LNCAP (cell line): Measurements from ENCODE around the gene PLIN3.

Experiments
- CTCF ChIP-seq: fragments of 450-650 bp; IDR thresholded peaks from 2 replicates; pipeline ENCODE4 v1.5.1; 2017; ENCODE audit warnings: mild to moderate bottlenecking

Gene PLIN3

GRCh38 chr19:4910594-4911281, 43.3 kb upstream of the PLIN3 start:
- TF ChIP-seq CTCF, result no peak

GRCh38 chr19:4909897-4910593, 42.6 kb upstream of the PLIN3 start:
- TF ChIP-seq CTCF, result no peak

- TF ChIP-seq CTCF, result no peak
Measured at GRCh38 chr19:4909156-4909896, 41.9 kb upstream of the PLIN3 start, which contains the start of gene UHRF1. Gene UHRF1 (plus strand): TSS chr19:4909501. CDS start chr19:4910886, 1,385 bp downstream.

GRCh38 chr19:4908781-4909155, 41.3 kb upstream of the PLIN3 start:
- TF ChIP-seq CTCF, result no peak

- TF ChIP-seq CTCF, result no peak
Measured at GRCh38 chr19:4908360-4908759, 40.9 kb upstream of the PLIN3 start.

- TF ChIP-seq CTCF, result no peak
Measured at GRCh38 chr19:4906963-4907362, 39.5 kb upstream of the PLIN3 start.

- no peak for TF ChIP-seq CTCF
Measured at GRCh38 chr19:4904481-4904880, 37.0 kb upstream of the PLIN3 start.
